Measurements from ENCODE around the gene SMIM24.

- TF ChIP-seq ZBTB7A (IDR thresholded peaks at IDR 0.05; ENCODE audit: low read depth), result no peak
- TF ChIP-seq CREB1 (IDR thresholded peaks at IDR 0.05; ENCODE audit: low read depth), result no peak
These were observed 21.5 kb upstream of the SMIM24 start for GRCh38 chr19:3501780-3502179.
